ENCODE measurements around the gene TJP1.
A peak's percentile ranks its signal among the peaks of the same experiment; 100 is the strongest.
"Not testable (repeated sequence)": the region's sequence is repeated elsewhere in the genome, so short reads cannot be mapped to it uniquely, and the experiment has no call there.

TJP1 gene

GRCh38 chr15:29799859-29800258 lies 22.4 kb downstream of the TJP1 start:
- Histone ChIP-seq H3K9me3 (ENCODE audit: control insufficient read depth, low read length) (peaks cover 7% of the 10 kb centered on the region), H3K4me3 (ENCODE audit: extremely low read depth, insufficient read depth, low read length, poor library complexity, severe bottlenecking) (no peak overlapping the region), H3K4me1 (ENCODE audit: control insufficient read depth, insufficient read depth, low read length, poor library complexity, severe bottlenecking) (peaks cover 10% of the 10 kb centered on the region), H3K27ac (ENCODE audit: low read depth, low read length, severe bottlenecking) (peak overlapping the region; percentile 82), H3K36me3 (ENCODE audit: control insufficient read depth, insufficient read depth, low read length) (peaks cover 46% of the 10 kb centered on the region)
- WGBS, 2 experiments (ENCODE audit: insufficient coverage in 2 of 2), result 94 to 100% methylated on average over 1 to 3 of the region's 3 CpGs

DNA sequence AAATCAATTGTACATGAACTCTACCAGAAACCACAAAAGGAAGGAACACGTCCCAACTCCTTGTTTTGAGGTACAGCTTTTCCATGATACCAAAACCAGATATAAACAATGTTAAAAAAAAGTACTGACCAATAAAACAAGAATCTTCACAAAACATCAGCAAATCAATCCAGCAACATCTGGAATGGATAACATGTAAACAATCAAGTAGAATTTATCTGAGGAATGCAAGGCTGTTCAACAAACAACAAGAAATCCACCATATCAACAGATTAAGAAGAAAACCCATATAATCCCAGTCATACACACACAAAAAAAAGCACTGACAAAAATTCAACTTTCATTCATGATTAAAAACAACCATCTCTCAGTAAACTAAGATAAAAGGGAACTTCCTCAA lies 26.7 kb downstream of the TJP1 start:
- Histone ChIP-seq H3K36me3 (ENCODE audit: control insufficient read depth, insufficient read depth, low read length) (peaks cover 74% of the 10 kb centered on the region), H3K27ac (ENCODE audit: low read depth, low read length, severe bottlenecking) (no peak overlapping the region), H3K9me3 (ENCODE audit: control insufficient read depth, low read length) (peaks cover 20% of the 10 kb centered on the region), H3K4me3 (ENCODE audit: extremely low read depth, insufficient read depth, low read length, poor library complexity, severe bottlenecking) (no peak overlapping the region), H3K4me1 (ENCODE audit: control insufficient read depth, insufficient read depth, low read length, poor library complexity, severe bottlenecking) (no peaks in the 10 kb centered on the region)
- WGBS, 2 experiments (ENCODE audit: insufficient coverage in 2 of 2), result no CpG with 5 or more reads among the region's 1 CpG

DNA sequence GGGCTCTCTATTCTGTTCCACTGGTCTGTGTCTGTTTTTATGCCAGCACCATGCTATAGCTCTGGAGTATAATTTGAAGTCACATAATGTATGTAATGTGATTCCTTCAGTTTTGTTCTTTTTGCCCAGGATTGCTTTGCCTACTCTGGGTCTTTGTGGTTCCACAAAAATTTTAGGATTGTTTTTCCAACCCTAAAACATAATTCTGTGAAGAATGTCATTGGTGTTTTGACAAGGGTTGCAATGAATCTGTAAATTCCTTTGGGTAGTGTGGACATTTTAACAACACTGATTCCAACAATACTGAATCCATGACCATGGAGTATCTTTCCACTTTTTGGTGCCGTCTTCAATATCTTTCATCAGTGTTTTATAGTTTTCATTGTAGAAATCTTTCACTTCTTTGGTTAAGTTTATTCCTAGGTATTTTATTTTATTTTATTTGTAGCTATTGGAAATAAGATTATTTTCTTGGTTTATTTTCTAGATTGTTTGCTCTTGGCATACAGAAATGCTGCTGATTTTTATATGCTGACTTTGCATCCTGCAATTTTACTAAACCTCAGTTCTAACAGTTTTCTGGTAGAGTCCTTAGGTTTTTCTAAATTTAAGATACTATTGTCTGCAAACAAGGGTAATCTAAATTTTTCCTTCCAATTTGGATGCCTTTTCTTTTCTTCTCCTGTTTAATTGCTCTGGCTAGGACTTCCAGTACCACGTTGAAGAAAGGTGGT lies 29.7 kb downstream of the TJP1 start:
- H3K4me1 ChIP-seq (ENCODE audit: control insufficient read depth, insufficient read depth, low read length, poor library complexity, severe bottlenecking), result no peaks in the 10 kb centered on the region
- peaks cover 60% of the 10 kb centered on the region for H3K36me3 ChIP-seq (ENCODE audit: control insufficient read depth, insufficient read depth, low read length)
- no CpG with 5 or more reads among the region's 2 CpGs for WGBS, 2 experiments (ENCODE audit: insufficient coverage in 2 of 2)
- peaks cover 20% of the 10 kb centered on the region for H3K9me3 ChIP-seq (ENCODE audit: control insufficient read depth, low read length)
- no peak overlapping the region for H3K27ac ChIP-seq (ENCODE audit: low read depth, low read length, severe bottlenecking)
- no peak overlapping the region for H3K4me3 ChIP-seq (ENCODE audit: extremely low read depth, insufficient read depth, low read length, poor library complexity, severe bottlenecking)

DNA sequence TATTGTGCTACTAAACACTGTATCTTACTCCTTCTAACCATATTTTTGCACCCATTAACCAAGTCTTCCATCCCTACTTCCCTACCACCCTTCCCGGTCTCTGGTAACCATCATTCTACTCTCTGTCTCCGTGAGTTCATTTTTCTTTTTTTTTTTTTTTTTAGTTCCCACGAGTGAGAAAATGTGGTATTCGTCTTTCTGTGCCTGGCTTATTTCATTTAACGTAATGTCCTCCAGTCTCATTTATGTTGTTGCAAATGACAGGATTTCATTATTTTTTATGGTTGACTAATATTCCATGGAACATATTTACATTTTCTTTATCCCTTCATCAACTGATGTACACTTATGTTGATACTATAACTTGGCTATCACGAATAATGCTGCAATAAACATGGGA lies 31.7 kb downstream of the TJP1 start:
- Histone ChIP-seq H3K4me3 (ENCODE audit: extremely low read depth, insufficient read depth, low read length, poor library complexity, severe bottlenecking) (no peak overlapping the region), H3K27ac (ENCODE audit: low read depth, low read length, severe bottlenecking) (no peak overlapping the region), H3K36me3 (ENCODE audit: control insufficient read depth, insufficient read depth, low read length) (peaks cover 59% of the 10 kb centered on the region), H3K9me3 (ENCODE audit: control insufficient read depth, low read length) (peaks cover 13% of the 10 kb centered on the region), H3K4me1 (ENCODE audit: control insufficient read depth, insufficient read depth, low read length, poor library complexity, severe bottlenecking) (no peaks in the 10 kb centered on the region)
- 97 to 100% methylated on average over 3 of the region's 6 CpGs for WGBS, 2 experiments (ENCODE audit: insufficient coverage in 2 of 2)

GRCh38 chr15:29789871-29790270 lies 32.4 kb downstream of the TJP1 start:
- Histone ChIP-seq H3K27ac (ENCODE audit: low read depth, low read length, severe bottlenecking) (no peak overlapping the region), H3K4me3 (ENCODE audit: extremely low read depth, insufficient read depth, low read length, poor library complexity, severe bottlenecking) (no peak overlapping the region), H3K9me3 (ENCODE audit: control insufficient read depth, low read length) (peaks cover 13% of the 10 kb centered on the region), H3K4me1 (ENCODE audit: control insufficient read depth, insufficient read depth, low read length, poor library complexity, severe bottlenecking) (no peaks in the 10 kb centered on the region), H3K36me3 (ENCODE audit: control insufficient read depth, insufficient read depth, low read length) (peaks cover 58% of the 10 kb centered on the region)
- WGBS, 2 experiments (ENCODE audit: insufficient coverage in 2 of 2), result 65 to 83% methylated on average over 1 to 2 of the region's 4 CpGs

GRCh38 chr15:29788433-29789034 lies 33.7 kb downstream of the TJP1 start:
- H3K27ac ChIP-seq (ENCODE audit: low read depth, low read length, severe bottlenecking), result no peak overlapping the region
- H3K4me1 ChIP-seq (ENCODE audit: control insufficient read depth, insufficient read depth, low read length, poor library complexity, severe bottlenecking), result no peaks in the 10 kb centered on the region
- H3K4me3 ChIP-seq (ENCODE audit: extremely low read depth, insufficient read depth, low read length, poor library complexity, severe bottlenecking), result no peak overlapping the region
- H3K9me3 ChIP-seq (ENCODE audit: control insufficient read depth, low read length), result peaks cover 5% of the 10 kb centered on the region
- 80% methylated on average over 1 of the region's 4 CpGs; no CpG with 5 or more reads in 1 of the 2 experiments for WGBS, 2 experiments (ENCODE audit: insufficient coverage in 2 of 2)
- H3K36me3 ChIP-seq (ENCODE audit: control insufficient read depth, insufficient read depth, low read length), result peaks cover 49% of the 10 kb centered on the region

DNA sequence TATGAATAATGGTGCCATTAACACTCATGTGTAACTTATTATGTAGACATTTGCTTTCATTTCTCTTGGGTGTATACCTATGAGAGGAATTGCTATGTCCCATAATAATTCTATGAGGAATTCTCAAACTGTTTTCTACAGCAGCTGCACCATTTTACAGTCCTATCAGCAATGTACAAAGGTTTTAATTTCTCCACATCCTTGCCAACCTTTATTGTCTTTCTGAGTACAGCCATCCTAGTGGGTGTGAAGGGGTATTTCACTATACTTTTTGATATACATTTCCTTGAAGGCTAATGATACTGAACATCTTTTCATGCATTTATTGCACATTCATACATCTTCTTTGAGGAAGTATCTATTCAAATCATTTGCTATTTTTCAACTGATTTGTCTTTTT lies 34.5 kb downstream of the TJP1 start:
- H3K27ac ChIP-seq (ENCODE audit: low read depth, low read length, severe bottlenecking), result no peak overlapping the region
- peaks cover 49% of the 10 kb centered on the region for H3K36me3 ChIP-seq (ENCODE audit: control insufficient read depth, insufficient read depth, low read length)
- no peak overlapping the region for H3K4me3 ChIP-seq (ENCODE audit: extremely low read depth, insufficient read depth, low read length, poor library complexity, severe bottlenecking)
- no peaks in the 10 kb centered on the region for H3K4me1 ChIP-seq (ENCODE audit: control insufficient read depth, insufficient read depth, low read length, poor library complexity, severe bottlenecking)
- H3K9me3 ChIP-seq (ENCODE audit: control insufficient read depth, low read length), result no peaks in the 10 kb centered on the region

- H3K27ac ChIP-seq (ENCODE audit: low read depth, low read length, severe bottlenecking), result no peak overlapping the region
- 93 to 100% methylated on average over 1 of the region's 1 CpG for WGBS, 2 experiments (ENCODE audit: insufficient coverage in 2 of 2)
Observed at GRCh38 chr15:29785642-29786041, 36.6 kb downstream of the TJP1 start.

GRCh38 chr15:29785136-29785535 lies 37.1 kb downstream of the TJP1 start:
- Histone ChIP-seq H3K27ac (ENCODE audit: low read depth, low read length, severe bottlenecking) (no peak overlapping the region), H3K36me3 (ENCODE audit: control insufficient read depth, insufficient read depth, low read length) (peaks cover 45% of the 10 kb centered on the region), H3K4me1 (ENCODE audit: control insufficient read depth, insufficient read depth, low read length, poor library complexity, severe bottlenecking) (no peaks in the 10 kb centered on the region), H3K4me3 (ENCODE audit: extremely low read depth, insufficient read depth, low read length, poor library complexity, severe bottlenecking) (no peak overlapping the region), H3K9me3 (ENCODE audit: control insufficient read depth, low read length) (peaks cover 14% of the 10 kb centered on the region)
- WGBS, 2 experiments (ENCODE audit: insufficient coverage in 2 of 2), result 100% methylated on average over 1 of the region's 2 CpGs

More at GRCh38 chr15:29785642-29786041, 36.6 kb downstream of the TJP1 start:
- Histone ChIP-seq H3K9me3 (ENCODE audit: control insufficient read depth, low read length) (peaks cover 10% of the 10 kb centered on the region), H3K4me1 (ENCODE audit: control insufficient read depth, insufficient read depth, low read length, poor library complexity, severe bottlenecking) (no peaks in the 10 kb centered on the region), H3K36me3 (ENCODE audit: control insufficient read depth, insufficient read depth, low read length) (peaks cover 42% of the 10 kb centered on the region), H3K4me3 (ENCODE audit: extremely low read depth, insufficient read depth, low read length, poor library complexity, severe bottlenecking) (no peak overlapping the region)

- 96% methylated on average over 5 of the region's 7 CpGs; no CpG with 5 or more reads in 1 of the 2 experiments for WGBS, 2 experiments (ENCODE audit: insufficient coverage in 2 of 2)
- H3K36me3 ChIP-seq (ENCODE audit: control insufficient read depth, insufficient read depth, low read length), result peaks cover 51% of the 10 kb centered on the region
Observed at GRCh38 chr15:29784413-29784812, 37.9 kb downstream of the TJP1 start.

DNA sequence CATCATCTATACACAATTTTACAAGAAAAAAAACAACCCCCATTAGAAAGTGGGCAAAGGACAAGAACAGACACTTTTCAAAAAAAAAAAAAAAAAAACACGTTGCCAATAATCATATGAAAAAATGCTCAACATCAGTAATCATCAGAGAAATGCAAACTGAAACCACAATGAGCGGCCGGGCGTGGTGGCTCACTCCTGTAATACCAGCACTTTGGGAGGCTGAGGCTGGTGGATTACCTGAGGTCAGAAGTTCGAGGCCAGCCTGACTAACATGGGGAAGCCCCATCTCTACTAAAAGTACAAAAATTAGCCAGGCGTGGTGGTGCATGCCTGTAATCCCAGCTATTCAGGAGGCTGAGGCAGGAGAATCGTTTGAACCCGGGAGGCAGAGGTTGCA lies 39.5 kb downstream of the TJP1 start:
- not testable (repeated sequence) for H3K27ac ChIP-seq (ENCODE audit: low read depth, low read length, severe bottlenecking); H3K4me3 ChIP-seq (ENCODE audit: extremely low read depth, insufficient read depth, low read length, poor library complexity, severe bottlenecking); H3K4me1 ChIP-seq (ENCODE audit: control insufficient read depth, insufficient read depth, low read length, poor library complexity, severe bottlenecking)
- peaks cover 14% of the 10 kb centered on the region for H3K9me3 ChIP-seq (ENCODE audit: control insufficient read depth, low read length)
- WGBS, 2 experiments (ENCODE audit: insufficient coverage in 2 of 2), result 79 to 83% methylated on average over 6 to 7 of the region's 8 CpGs
- peaks cover 42% of the 10 kb centered on the region for H3K36me3 ChIP-seq (ENCODE audit: control insufficient read depth, insufficient read depth, low read length)

More at GRCh38 chr15:29784413-29784812, 37.9 kb downstream of the TJP1 start:
- Histone ChIP-seq H3K27ac (ENCODE audit: low read depth, low read length, severe bottlenecking) (no peak overlapping the region), H3K9me3 (ENCODE audit: control insufficient read depth, low read length) (peaks cover 14% of the 10 kb centered on the region), H3K4me3 (ENCODE audit: extremely low read depth, insufficient read depth, low read length, poor library complexity, severe bottlenecking) (no peak overlapping the region), H3K4me1 (ENCODE audit: control insufficient read depth, insufficient read depth, low read length, poor library complexity, severe bottlenecking) (no peaks in the 10 kb centered on the region)

All from mesodermal cell (in vitro differentiated cells).